A549 (cell line): ENCODE measurements around the gene KPNA2. TPM values are rescaled to one million over a fixed set of nuclear protein-coding genes. Genes with fewer than 3 reads are reported as not detected.

Source experiments
- BHLHE40 ChIP-seq: IDR thresholded peaks from 2 replicates; pipeline ENCODE4 v1.6.1; 2012; ENCODE audit warnings: low read depth, low read length, inconsistent platforms
- CHD4 ChIP-seq: fragments of 200-600 bp; sonication (generic); IDR thresholded peaks from 2 replicates; pipeline ENCODE4 v1.6.1; 2016; ENCODE audit warnings: antibody characterized with exemption, mild to moderate bottlenecking, borderline replicate concordance
- EHMT2 ChIP-seq: fragments of 200-600 bp; sonication (generic); IDR thresholded peaks from 2 replicates; pipeline ENCODE4 v1.6.1; 2016; ENCODE audit warnings: antibody characterized with exemption, low read depth, mild to moderate bottlenecking, moderate library complexity
- EP300 ChIP-seq, 2 experiments: fragments of >200 bp; sonication (Bioruptor Twin); formaldehyde crosslinking; IDR thresholded peaks; 2 replicates in 1 of 2; 3 replicates in 1 of 2; pipeline ENCODE4 v1.6.1; 2016 to 2017
- FOSB ChIP-seq: fragments of 250-450 bp; sonication (Bioruptor Pico); IDR thresholded peaks from 2 replicates; pipeline ENCODE4 v1.5.0; 2020; ENCODE audit warnings: mild to moderate bottlenecking, moderate library complexity
- FOXS1 ChIP-seq: fragments of 250-450 bp; sonication (Bioruptor Pico); IDR thresholded peaks from 2 replicates; pipeline ENCODE4 v1.5.0; 2020; ENCODE audit warnings: mild to moderate bottlenecking, moderate library complexity
- GATA3 ChIP-seq: IDR thresholded peaks from 2 replicates; pipeline ENCODE4 v1.6.1; 2012; ENCODE audit warnings: borderline replicate concordance
- HOXA7 ChIP-seq: fragments of 250-450 bp; sonication (Bioruptor Pico); IDR thresholded peaks from 2 replicates; pipeline ENCODE4 v1.5.0; 2020; ENCODE audit warnings: mild to moderate bottlenecking, moderate library complexity
- HOXB13 ChIP-seq: fragments of 250-450 bp; sonication (Bioruptor Pico); IDR thresholded peaks from 2 replicates; pipeline ENCODE4 v1.5.0; 2020; ENCODE audit warnings: low read depth, mild to moderate bottlenecking, moderate library complexity
- KDM1A ChIP-seq: fragments of 200-600 bp; sonication (generic); IDR thresholded peaks from 2 replicates; pipeline ENCODE4 v1.6.1; 2016; ENCODE audit warnings: low read depth, mild to moderate bottlenecking
- KDM5A ChIP-seq: fragments of 200-600 bp; sonication (generic); IDR thresholded peaks from 2 replicates; pipeline ENCODE4 v1.6.1; 2016; ENCODE audit warnings: antibody characterized with exemption, mild to moderate bottlenecking
- MAX ChIP-seq: IDR thresholded peaks from 2 replicates; pipeline ENCODE4 v1.6.1; 2012
- POLR2AphosphoS2 ChIP-seq: conservative IDR thresholded peaks from 2 replicates; pipeline ENCODE4 v1.6.1; 2012; ENCODE audit warnings: low read length, improper control_type of control experiment, inconsistent platforms
- RAD21 ChIP-seq, 2 experiments: fragments of >200 bp in 1 of 2; sonication (Bioruptor Twin) in 1 of 2; formaldehyde crosslinking in 1 of 2; IDR thresholded peaks in 1 of 2; conservative IDR thresholded peaks in 1 of 2; 2 replicates in 1 of 2; 3 replicates in 1 of 2; pipeline ENCODE4 v1.6.1; 2012 to 2018; ENCODE audit warnings: inconsistent platforms in 1 of 2
- RARB ChIP-seq: fragments of 250-450 bp; sonication (Bioruptor Pico); IDR thresholded peaks from 2 replicates; pipeline ENCODE4 v1.8.0; 2021; ENCODE audit warnings: mild to moderate bottlenecking, moderate library complexity
- RNF2 ChIP-seq: fragments of 200-600 bp; sonication (generic); IDR thresholded peaks from 2 replicates; pipeline ENCODE4 v1.6.1; 2016; ENCODE audit warnings: low read depth, mild to moderate bottlenecking, antibody characterized with exemption, moderate library complexity, borderline replicate concordance
- SMC3 ChIP-seq: fragments of >200 bp; sonication (Bioruptor Twin); formaldehyde crosslinking; IDR thresholded peaks from 3 replicates; pipeline ENCODE4 v1.6.1; 2018; ENCODE audit warnings: inconsistent platforms
- TFCP2L1 ChIP-seq: fragments of 250-450 bp; sonication (Bioruptor Pico); IDR thresholded peaks from 2 replicates; pipeline ENCODE4 v1.5.0; 2021; ENCODE audit warnings: mild to moderate bottlenecking
- TP53 ChIP-seq: fragments of 250-450 bp; sonication (Bioruptor Pico); IDR thresholded peaks from 2 replicates; pipeline ENCODE4 v1.5.0; 2021; ENCODE audit warnings: mild to moderate bottlenecking, moderate library complexity
- USF2 ChIP-seq: fragments of 450-650 bp; IDR thresholded peaks from 2 replicates; pipeline ENCODE4 v1.6.1; 2014; ENCODE audit warnings: antibody characterized with exemption
- ZC3H11A ChIP-seq: fragments of 450-650 bp; IDR thresholded peaks from 2 replicates; pipeline ENCODE4 v1.6.1; 2014; ENCODE audit warnings: antibody characterized with exemption, mild to moderate bottlenecking
- ZFP36 ChIP-seq: fragments of 450-650 bp; IDR thresholded peaks from 2 replicates; pipeline ENCODE4 v1.6.1; 2014; ENCODE audit warnings: borderline replicate concordance; ENCODE audit not compliant: partially characterized antibody
- polyA plus RNA-seq, 4 experiments: library from polyadenylated mRNA; depleted of rRNA in 3 of 4; stranded (reverse); fragments of >200 nt; fragmentation: RNase III in 1 of 4; extraction: RNeasy Plus Mini Kit Qiagen cat#74134 plus additional on column Dnase treatment in 1 of 4; gene quantifications; 2 replicates in 3 of 4; 3 replicates in 1 of 4; pipeline ENCODE4 v1.2.3, GENCODE V29; 2011 to 2017
- TF ChIP-seq, protein P1 (sequence below): fragments of 200-600 bp; sonication (generic); IDR thresholded peaks from 2 replicates; pipeline ENCODE4 v1.6.1; 2016; ENCODE audit warnings: antibody characterized with exemption, mild to moderate bottlenecking, moderate library complexity
- TF ChIP-seq, protein P2 (sequence below): fragments of >200 bp; sonication (Bioruptor Twin); formaldehyde crosslinking; IDR thresholded peaks from 3 replicates; pipeline ENCODE4 v1.6.1; 2016

KPNA2 gene
- polyA plus RNA-seq, 2 of the 4 experiments (the other 2 are of a cell fraction) = 382 to 700 TPM

- 0 out of 2 replicates have a peak, but pooled peaks have one; percentile 31 for TF ChIP-seq USF2
- TF ChIP-seq, protein P1, sequence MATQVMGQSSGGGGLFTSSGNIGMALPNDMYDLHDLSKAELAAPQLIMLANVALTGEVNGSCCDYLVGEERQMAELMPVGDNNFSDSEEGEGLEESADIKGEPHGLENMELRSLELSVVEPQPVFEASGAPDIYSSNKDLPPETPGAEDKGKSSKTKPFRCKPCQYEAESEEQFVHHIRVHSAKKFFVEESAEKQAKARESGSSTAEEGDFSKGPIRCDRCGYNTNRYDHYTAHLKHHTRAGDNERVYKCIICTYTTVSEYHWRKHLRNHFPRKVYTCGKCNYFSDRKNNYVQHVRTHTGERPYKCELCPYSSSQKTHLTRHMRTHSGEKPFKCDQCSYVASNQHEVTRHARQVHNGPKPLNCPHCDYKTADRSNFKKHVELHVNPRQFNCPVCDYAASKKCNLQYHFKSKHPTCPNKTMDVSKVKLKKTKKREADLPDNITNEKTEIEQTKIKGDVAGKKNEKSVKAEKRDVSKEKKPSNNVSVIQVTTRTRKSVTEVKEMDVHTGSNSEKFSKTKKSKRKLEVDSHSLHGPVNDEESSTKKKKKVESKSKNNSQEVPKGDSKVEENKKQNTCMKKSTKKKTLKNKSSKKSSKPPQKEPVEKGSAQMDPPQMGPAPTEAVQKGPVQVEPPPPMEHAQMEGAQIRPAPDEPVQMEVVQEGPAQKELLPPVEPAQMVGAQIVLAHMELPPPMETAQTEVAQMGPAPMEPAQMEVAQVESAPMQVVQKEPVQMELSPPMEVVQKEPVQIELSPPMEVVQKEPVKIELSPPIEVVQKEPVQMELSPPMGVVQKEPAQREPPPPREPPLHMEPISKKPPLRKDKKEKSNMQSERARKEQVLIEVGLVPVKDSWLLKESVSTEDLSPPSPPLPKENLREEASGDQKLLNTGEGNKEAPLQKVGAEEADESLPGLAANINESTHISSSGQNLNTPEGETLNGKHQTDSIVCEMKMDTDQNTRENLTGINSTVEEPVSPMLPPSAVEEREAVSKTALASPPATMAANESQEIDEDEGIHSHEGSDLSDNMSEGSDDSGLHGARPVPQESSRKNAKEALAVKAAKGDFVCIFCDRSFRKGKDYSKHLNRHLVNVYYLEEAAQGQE = peak; percentile 55
- TF ChIP-seq KDM1A = no peak
- no peak for TF ChIP-seq TFCP2L1
- no peak for TF ChIP-seq EP300 (IDR thresholded peaks at IDR 0.05)
- peak; percentile 10; the same call in 1 of the 2 replicates for TF ChIP-seq FOXS1
- TF ChIP-seq MAX = peak; percentile 96
- TF ChIP-seq RARB (CRISPR knock-in tag) = no peak
- TF ChIP-seq EHMT2 = no peak
- no peak; a peak in 1 of 5 replicates for TF ChIP-seq RAD21 (conservative IDR thresholded peaks at IDR 0.05 in 1 of 2, IDR thresholded peaks at IDR 0.05 in 1 of 2)
- no peak for TF ChIP-seq ZFP36
- TF ChIP-seq TP53 (CRISPR knock-in tag) = peak; percentile 79
- TF ChIP-seq RNF2 = 0 out of 2 replicates have a peak, but pooled peaks have one; percentile 27
- no peak for TF ChIP-seq KDM5A
- no peak for TF ChIP-seq BHLHE40
- no peak for TF ChIP-seq POLR2AphosphoS2
- TF ChIP-seq HOXA7 (CRISPR knock-in tag) = no peak
- TF ChIP-seq FOSB = 0 out of 2 replicates have a peak, but pooled peaks have one; percentile 6
- TF ChIP-seq, protein P2, sequence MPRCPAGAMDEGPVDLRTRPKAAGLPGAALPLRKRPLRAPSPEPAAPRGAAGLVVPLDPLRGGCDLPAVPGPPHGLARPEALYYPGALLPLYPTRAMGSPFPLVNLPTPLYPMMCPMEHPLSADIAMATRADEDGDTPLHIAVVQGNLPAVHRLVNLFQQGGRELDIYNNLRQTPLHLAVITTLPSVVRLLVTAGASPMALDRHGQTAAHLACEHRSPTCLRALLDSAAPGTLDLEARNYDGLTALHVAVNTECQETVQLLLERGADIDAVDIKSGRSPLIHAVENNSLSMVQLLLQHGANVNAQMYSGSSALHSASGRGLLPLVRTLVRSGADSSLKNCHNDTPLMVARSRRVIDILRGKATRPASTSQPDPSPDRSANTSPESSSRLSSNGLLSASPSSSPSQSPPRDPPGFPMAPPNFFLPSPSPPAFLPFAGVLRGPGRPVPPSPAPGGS = peak; percentile 82; the same call in 1 of the 3 replicates
- TF ChIP-seq CHD4 = no peak; the same call in 1 of the 2 replicates
- no peak for TF ChIP-seq ZC3H11A
- TF ChIP-seq HOXB13 = peak; percentile 73; the same call in 1 of the 2 replicates
- TF ChIP-seq SMC3 = peak; percentile 53
- 0 out of 2 replicates have a peak, but pooled peaks have one; percentile 38 for TF ChIP-seq GATA3
Measured at GRCh38 chr17:68019675-68020408, 15.7 kb upstream of the KPNA2 start (continued).
